Lung (tissue), 12 donors: ENCODE measurements around the gene IGFBP1. TPM values are rescaled to one million over a fixed set of nuclear protein-coding genes. Genes with fewer than 3 reads are reported as not detected.

Experiments used
- ATAC-seq: fragments of 200-7000 bp; cut with Tn5 transposase; one replicate; pipeline ENCODE4 v1.9.1; 2020; ENCODE audit warnings: moderate number of reproducible peaks; ENCODE audit not compliant: insufficient read depth, low FRiP score
- DNase-seq, 3 donors: peaks; one replicate each; pipeline ENCODE4 v3.0.0-alpha.2; 2013 to 2017
- H3K27ac ChIP-seq, 2 donors: one replicate each; pipeline ENCODE4 v1.5.1; 2013; ENCODE audit warnings: mild to moderate bottlenecking in 2 of 2, moderate library complexity in 2 of 2, control low read depth in 1 of 2, inconsistent platforms in 1 of 2, low read depth in 1 of 2, low read length in 1 of 2
- H3K27me3 ChIP-seq, 3 donors: one replicate each; pipeline ENCODE4 v1.5.1; 2013; ENCODE audit warnings: low read length in 2 of 3; ENCODE audit not compliant: control insufficient read depth in 3 of 3, insufficient read depth in 3 of 3
- H3K36me3 ChIP-seq, 4 donors: one replicate each; pipeline ENCODE4 v1.5.1; 2013; ENCODE audit warnings: low read length in 4 of 4, mild to moderate bottlenecking in 1 of 4, moderate library complexity in 1 of 4; ENCODE audit not compliant: control insufficient read depth in 4 of 4, insufficient read depth in 4 of 4
- H3K4me1 ChIP-seq, 5 donors: one replicate each; pipeline ENCODE4 v1.5.1; 2013; ENCODE audit warnings: low read length in 5 of 5, mild to moderate bottlenecking in 2 of 5, moderate library complexity in 1 of 5; ENCODE audit not compliant: control insufficient read depth in 5 of 5, insufficient read depth in 5 of 5
- H3K4me3 ChIP-seq: one replicate; pipeline ENCODE4 v1.5.1; 2013; ENCODE audit warnings: mild to moderate bottlenecking, control low read depth, moderate library complexity
- H3K9ac ChIP-seq, 2 donors: one replicate each; pipeline ENCODE4 v1.5.1; 2013; ENCODE audit warnings: low read length in 2 of 2, control low read depth in 1 of 2; ENCODE audit not compliant: insufficient read depth in 1 of 2
- H3K9me3 ChIP-seq, 4 donors: one replicate each; pipeline ENCODE4 v1.5.1; 2013; ENCODE audit warnings: low read length in 3 of 4, mild to moderate bottlenecking in 1 of 4, moderate library complexity in 1 of 4; ENCODE audit not compliant: control insufficient read depth in 4 of 4, insufficient read depth in 3 of 4
- CTCF ChIP-seq: IDR thresholded peaks from 2 replicates; pipeline ENCODE4 v1.5.1; 2012; ENCODE audit warnings: mild to moderate bottlenecking; ENCODE audit errors: control extremely low read depth, extremely low read depth
- WGBS, 2 donors: extraction: QIAGEN DNeasy Blood & Tissue Kit; methylation state at CpG; one replicate each; pipeline ENCODE4 v1.1.7; 2013; 5-methylcytosine and 5-hydroxymethylcytosine counted together
- polyA plus RNA-seq, 2 donors: library from polyadenylated mRNA; stranded (reverse); fragments of 200-250 nt; gene quantifications; one replicate each; pipeline ENCODE4 v1.2.1, GENCODE V29; 2013
- total RNA-seq, 2 donors: library from RNA; depleted of rRNA in 1 of 2; stranded (reverse); fragments of >200 nt in 1 of 2; gene quantifications; one replicate each; pipeline ENCODE4 v1.2.1, GENCODE V29; 2014 to 2021
- donor health status: control.
- donor health status: control.
- donor health status: Bipolar disorder and iron deficiency.
- donor health status: healthy.
- donor health status: DM: yes; HTN: yes; CAD: no.

Gene IGFBP1
- total and polyA plus RNA-seq, 4 donors: 0.06 TPM; not detected in 3

- ATAC-seq (no peak), DNase-seq (no peak)
- Histone ChIP-seq H3K27me3 (peaks cover 0 to 18% (median 6%) of the 10 kb centered on the region in 3 donors), H3K9ac (no peak overlapping the region), H3K9me3 (no peaks in the 10 kb centered on the region), H3K36me3 (no peaks in the 10 kb centered on the region), H3K27ac (no peak overlapping the region), H3K4me1 (peaks cover 0 to 21% (median 0%) of the 10 kb centered on the region in 5 donors), H3K4me3 (no peak overlapping the region)
- no peak for TF ChIP-seq CTCF
- 92% methylated on average over 12 of the region's 12 CpGs for WGBS, 2 donors
These were observed 26.6 kb downstream of the IGFBP1 start for GRCh38 chr7:45914911-45915310.

- no peak for TF ChIP-seq CTCF
- DNase-seq (peak in 1 of 3 donors; percentile 16), ATAC-seq (no peak)
- WGBS, 2 donors: 76 to 83% methylated on average over 3 of the region's 3 CpGs
- Histone ChIP-seq H3K27me3 (peaks cover 0 to 22% (median 9%) of the 10 kb centered on the region in 3 donors), H3K9ac (no peak overlapping the region), H3K4me3 (no peak overlapping the region), H3K4me1 (peaks cover 0 to 28% (median 2%) of the 10 kb centered on the region in 5 donors), H3K27ac (no peak overlapping the region), H3K36me3 (no peaks in the 10 kb centered on the region), H3K9me3 (no peaks in the 10 kb centered on the region)
These were observed 27.3 kb downstream of the IGFBP1 start for GRCh38 chr7:45915606-45916005.

DNA sequence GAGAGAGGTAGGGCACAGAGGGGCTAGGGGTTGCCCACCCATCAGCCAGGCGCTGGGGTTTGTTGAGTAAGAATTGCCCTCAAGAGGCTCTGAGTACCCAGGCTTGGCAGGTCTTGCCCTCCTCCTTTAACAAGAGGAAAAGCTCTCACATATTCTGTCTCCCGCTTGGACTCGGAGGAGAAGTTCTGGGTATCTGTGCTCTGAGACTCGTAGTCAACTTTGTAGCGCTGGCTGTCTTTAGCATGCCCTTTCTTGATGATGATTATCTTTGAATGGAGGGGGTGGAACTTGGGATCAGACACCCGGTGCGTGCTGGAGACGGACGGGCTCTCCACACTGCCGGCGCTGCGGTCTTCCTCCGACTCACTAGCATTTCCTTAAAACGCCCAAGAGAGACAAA, 28.8 kb downstream of the IGFBP1 start:
- peaks cover 4 to 22% (median 9%) of the 10 kb centered on the region in 3 donors for H3K27me3 ChIP-seq
- no peak overlapping the region for H3K9ac ChIP-seq
- WGBS, 2 donors: 68 to 83% methylated on average over 14 of the region's 14 CpGs
- no peak for DNase-seq
- H3K4me3 ChIP-seq: no peak overlapping the region
- H3K27ac ChIP-seq: no peak overlapping the region
- H3K9me3 ChIP-seq: no peaks in the 10 kb centered on the region
- no peaks in the 10 kb centered on the region for H3K36me3 ChIP-seq
- TF ChIP-seq CTCF: no peak
- no peak for ATAC-seq
- H3K4me1 ChIP-seq: peaks cover 0 to 36% (median 8%) of the 10 kb centered on the region in 5 donors

DNA sequence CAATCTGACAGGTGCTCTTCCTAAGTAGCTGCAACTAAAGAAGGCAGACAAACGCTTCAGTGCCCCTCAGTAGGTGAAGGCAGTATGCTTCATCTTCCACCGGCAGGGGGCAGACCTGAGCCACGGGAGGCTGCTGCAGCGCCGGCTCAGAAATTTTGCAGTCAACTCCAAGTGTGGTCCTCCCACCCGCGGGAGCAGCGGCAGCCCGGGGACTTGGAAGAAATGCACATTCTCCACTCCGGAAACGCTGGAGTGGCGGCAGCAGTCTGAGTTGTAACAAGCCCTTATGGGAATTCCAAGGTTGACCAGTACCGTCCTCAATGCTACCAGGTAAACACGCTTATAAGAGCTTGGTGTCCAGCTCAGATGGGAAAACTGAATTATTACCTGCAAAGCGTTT, 29.4 kb downstream of the IGFBP1 start:
- H3K9me3 ChIP-seq: no peaks in the 10 kb centered on the region
- H3K27ac ChIP-seq: no peak overlapping the region
- ATAC-seq: no peak
- no peak overlapping the region for H3K9ac ChIP-seq
- no peak overlapping the region for H3K4me3 ChIP-seq
- peaks cover 2 to 42% (median 10%) of the 10 kb centered on the region in 5 donors for H3K4me1 ChIP-seq
- TF ChIP-seq CTCF: peak; percentile 75
- 7% methylated on average over 15 of the region's 15 CpGs for WGBS, 2 donors
- H3K27me3 ChIP-seq: peaks cover 4 to 22% (median 9%) of the 10 kb centered on the region in 3 donors
- peak; percentile 81 to 86 (median 85) for DNase-seq
- no peaks in the 10 kb centered on the region for H3K36me3 ChIP-seq
